ENCODE measurements around the gene GOLGA6C. TPM values are rescaled to one million over a fixed set of nuclear protein-coding genes. Genes with fewer than 3 reads are reported as not detected.

Gene GOLGA6C
- total RNA-seq, 1 donor from 2014 or later, result not detected

Other genes starting within 250 kb of the GOLGA6C start
- 11.2 TPM for gene PPCDC, start 234.7 kb upstream of the GOLGA6C start, total RNA-seq
- 36.3 TPM for gene C15orf39, start 56.5 kb upstream of the GOLGA6C start, total RNA-seq
- not detected for gene GOLGA6D, start 24.5 kb downstream of the GOLGA6C start, total RNA-seq
- gene COMMD4, start 77.7 kb downstream of the GOLGA6C start, total RNA-seq, result 59.0 TPM
- 43.7 TPM for gene NEIL1, start 88.7 kb downstream of the GOLGA6C start, total RNA-seq
- 208 TPM for gene MAN2C1, start 110.3 kb downstream of the GOLGA6C start, total RNA-seq
- gene SIN3A, start 193.4 kb downstream of the GOLGA6C start, total RNA-seq, result 51.6 TPM

Data from lower lobe of right lung (tissue), 1 donor.